ENCODE results near the gene NCK2. TPM values are rescaled to one million over a fixed set of nuclear protein-coding genes. Genes with fewer than 3 reads are reported as not detected.

NCK2 gene
- total RNA-seq, 1 donor from 2014 or later: 82.9 TPM

DNA sequence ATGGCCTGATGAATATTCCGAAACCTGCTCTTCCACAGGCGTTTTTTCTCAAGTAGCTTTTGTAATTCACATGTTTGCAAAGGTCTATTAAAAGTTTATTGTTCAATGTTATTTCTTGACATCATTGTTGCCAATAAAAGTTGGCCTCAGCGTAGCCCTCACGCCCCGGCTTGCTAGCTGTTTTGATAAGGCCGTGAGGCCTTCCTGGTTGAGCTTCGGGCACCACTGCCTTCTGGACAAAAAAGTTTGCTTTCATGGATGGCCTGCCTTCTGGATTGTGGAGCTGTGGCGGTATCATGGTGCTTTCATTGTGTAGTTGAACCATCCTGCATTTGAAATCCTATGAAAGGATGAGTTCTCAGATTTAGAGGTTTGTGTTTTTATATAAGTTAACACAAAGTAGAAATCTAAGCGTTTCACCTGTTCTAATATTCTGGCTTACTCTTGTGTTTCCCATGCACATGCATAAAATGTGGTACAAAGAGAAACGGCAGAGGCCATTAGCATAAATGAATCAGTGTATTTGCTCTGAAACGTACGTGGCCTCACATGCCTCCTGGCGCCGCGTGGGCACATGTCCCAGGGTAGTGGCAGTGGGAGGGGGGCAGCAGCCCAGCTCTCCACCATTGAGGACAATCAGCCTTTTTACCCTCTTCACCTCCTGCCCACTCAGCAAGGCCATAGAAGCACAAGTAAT lies 134.5 kb downstream of the NCK2 start:
- no peak for TF ChIP-seq CTCF (IDR thresholded peaks at IDR 0.05; ENCODE audit: insufficient read depth, low read length, poor library complexity, severe bottlenecking)
- H3K27me3 ChIP-seq (ENCODE audit: control insufficient read depth, insufficient read depth, low read length): no peaks in the 10 kb centered on the region
- peaks cover 1% of the 10 kb centered on the region for H3K36me3 ChIP-seq (ENCODE audit: control insufficient read depth, insufficient read depth, low read length)
- H3K4me3 ChIP-seq (ENCODE audit: low read depth, low read length): no peak overlapping the region
- DNase-seq (ENCODE audit: low read depth): no peak

DNA sequence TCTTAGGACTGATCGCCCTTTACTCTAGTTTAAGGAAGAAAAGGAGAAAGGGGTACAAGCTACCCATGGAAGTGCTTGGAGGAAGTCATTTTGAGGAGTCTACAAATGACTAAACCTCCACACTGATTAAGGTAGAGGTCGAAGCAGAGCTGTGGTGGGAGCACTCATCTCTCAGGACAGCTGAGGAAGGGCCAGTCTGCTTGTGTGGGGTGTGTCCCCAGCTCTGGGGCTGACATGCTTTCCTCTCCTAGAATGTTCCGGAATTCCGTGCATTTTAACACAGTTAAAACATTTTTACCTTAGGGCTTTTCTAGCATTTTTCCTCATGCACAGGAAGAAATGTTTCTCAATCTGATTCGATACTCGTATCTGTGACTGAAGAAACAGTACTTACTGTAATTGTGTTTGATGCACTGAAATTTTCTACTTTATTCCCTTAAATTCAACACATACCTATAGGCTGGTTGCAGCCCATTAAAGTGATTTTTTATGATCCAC lies 135.1 kb downstream of the NCK2 start:
- Histone ChIP-seq H3K36me3 (ENCODE audit: control insufficient read depth, insufficient read depth, low read length) (peaks cover 1% of the 10 kb centered on the region), H3K4me3 (ENCODE audit: low read depth, low read length) (no peak overlapping the region), H3K27me3 (ENCODE audit: control insufficient read depth, insufficient read depth, low read length) (no peaks in the 10 kb centered on the region)
- no peak for TF ChIP-seq CTCF (IDR thresholded peaks at IDR 0.05; ENCODE audit: insufficient read depth, low read length, poor library complexity, severe bottlenecking)
- DNase-seq (ENCODE audit: low read depth): no peak

DNA sequence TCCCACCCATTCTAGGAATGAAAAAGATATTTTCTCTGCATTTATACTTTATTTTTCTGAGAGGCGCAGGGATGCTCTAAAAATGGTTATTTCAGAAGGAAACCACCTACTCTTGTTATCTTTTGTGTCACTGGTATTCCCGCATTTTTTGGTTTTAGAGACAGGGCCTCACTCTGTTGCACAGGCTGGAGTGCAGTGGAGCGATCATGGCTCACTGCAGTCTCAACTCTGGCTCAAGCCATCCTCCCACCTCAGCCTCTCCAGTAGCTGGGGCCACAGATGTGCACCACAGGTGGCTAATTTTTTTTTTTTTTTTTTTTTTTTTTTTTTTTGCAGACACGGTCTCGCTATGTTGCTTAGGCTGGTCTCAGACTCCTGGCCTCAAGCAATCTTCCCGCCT lies 135.9 kb downstream of the NCK2 start:
- Histone ChIP-seq H3K4me3 (ENCODE audit: low read depth, low read length) (no peak overlapping the region), H3K36me3 (ENCODE audit: control insufficient read depth, insufficient read depth, low read length) (peaks cover 1% of the 10 kb centered on the region), H3K27me3 (ENCODE audit: control insufficient read depth, insufficient read depth, low read length) (no peaks in the 10 kb centered on the region)
- no peak for DNase-seq (ENCODE audit: low read depth)
- no peak for TF ChIP-seq CTCF (IDR thresholded peaks at IDR 0.05; ENCODE audit: insufficient read depth, low read length, poor library complexity, severe bottlenecking)

DNA sequence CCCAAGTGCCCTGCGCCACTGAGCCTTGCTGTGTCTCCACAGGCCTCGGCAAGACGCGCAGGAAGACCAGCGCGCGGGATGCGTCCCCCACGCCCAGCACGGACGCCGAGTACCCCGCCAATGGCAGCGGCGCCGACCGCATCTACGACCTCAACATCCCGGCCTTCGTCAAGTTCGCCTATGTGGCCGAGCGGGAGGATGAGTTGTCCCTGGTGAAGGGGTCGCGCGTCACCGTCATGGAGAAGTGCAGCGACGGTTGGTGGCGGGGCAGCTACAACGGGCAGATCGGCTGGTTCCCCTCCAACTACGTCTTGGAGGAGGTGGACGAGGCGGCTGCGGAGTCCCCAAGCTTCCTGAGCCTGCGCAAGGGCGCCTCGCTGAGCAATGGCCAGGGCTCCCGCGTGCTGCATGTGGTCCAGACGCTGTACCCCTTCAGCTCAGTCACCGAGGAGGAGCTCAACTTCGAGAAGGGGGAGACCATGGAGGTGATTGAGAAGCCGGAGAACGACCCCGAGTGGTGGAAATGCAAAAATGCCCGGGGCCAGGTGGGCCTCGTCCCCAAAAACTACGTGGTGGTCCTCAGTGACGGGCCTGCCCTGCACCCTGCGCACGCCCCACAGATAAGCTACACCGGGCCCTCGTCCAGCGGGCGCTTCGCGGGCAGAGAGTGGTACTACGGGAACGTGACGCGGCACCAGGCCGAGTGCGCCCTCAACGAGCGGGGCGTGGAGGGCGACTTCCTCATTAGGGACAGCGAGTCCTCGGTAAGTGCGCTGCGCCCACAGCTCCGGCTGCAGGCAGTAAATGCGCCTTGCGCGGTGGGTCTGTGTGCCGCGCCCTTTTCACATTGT lies 136.8 kb downstream of the NCK2 start:
- Histone ChIP-seq H3K27me3 (ENCODE audit: control insufficient read depth, insufficient read depth, low read length) (no peaks in the 10 kb centered on the region), H3K36me3 (ENCODE audit: control insufficient read depth, insufficient read depth, low read length) (peaks cover 1% of the 10 kb centered on the region), H3K4me3 (ENCODE audit: low read depth, low read length) (no peak overlapping the region)
- DNase-seq (ENCODE audit: low read depth): no peak
- no peak for TF ChIP-seq CTCF (IDR thresholded peaks at IDR 0.05; ENCODE audit: insufficient read depth, low read length, poor library complexity, severe bottlenecking)

DNA sequence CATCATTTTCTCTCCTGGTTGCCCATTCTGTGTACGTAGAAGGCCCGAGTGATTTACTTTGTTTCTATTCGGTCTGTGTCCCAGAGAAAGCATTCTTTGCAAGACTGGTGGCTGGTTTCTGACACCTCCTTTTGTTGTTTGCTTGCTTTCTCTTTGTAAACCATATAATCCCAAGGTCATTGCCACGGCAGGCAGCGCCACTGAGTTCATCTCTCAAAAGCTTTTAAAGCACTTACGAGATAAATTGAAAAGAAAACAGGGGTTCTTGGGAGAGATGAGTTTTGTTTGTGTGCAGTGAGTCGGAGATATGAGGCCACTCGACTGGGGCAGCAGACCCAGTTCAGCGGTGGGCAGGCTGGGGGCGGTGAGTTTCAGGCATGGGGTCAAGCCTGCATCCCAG lies 137.6 kb downstream of the NCK2 start:
- H3K4me3 ChIP-seq (ENCODE audit: low read depth, low read length): no peak overlapping the region
- DNase-seq (ENCODE audit: low read depth): no peak
- no peaks in the 10 kb centered on the region for H3K27me3 ChIP-seq (ENCODE audit: control insufficient read depth, insufficient read depth, low read length)
- peaks cover 1% of the 10 kb centered on the region for H3K36me3 ChIP-seq (ENCODE audit: control insufficient read depth, insufficient read depth, low read length)
- no peak for TF ChIP-seq CTCF (IDR thresholded peaks at IDR 0.05; ENCODE audit: insufficient read depth, low read length, poor library complexity, severe bottlenecking)
